Measurements from ENCODE around the gene NSUN7. TPM values are rescaled to one million over a fixed set of nuclear protein-coding genes. Genes with fewer than 3 reads are reported as not detected.

NSUN7 gene
- total and polyA plus RNA-seq, 4 donors, result 0.21 to 4.5 (median 1.3) TPM

DNA sequence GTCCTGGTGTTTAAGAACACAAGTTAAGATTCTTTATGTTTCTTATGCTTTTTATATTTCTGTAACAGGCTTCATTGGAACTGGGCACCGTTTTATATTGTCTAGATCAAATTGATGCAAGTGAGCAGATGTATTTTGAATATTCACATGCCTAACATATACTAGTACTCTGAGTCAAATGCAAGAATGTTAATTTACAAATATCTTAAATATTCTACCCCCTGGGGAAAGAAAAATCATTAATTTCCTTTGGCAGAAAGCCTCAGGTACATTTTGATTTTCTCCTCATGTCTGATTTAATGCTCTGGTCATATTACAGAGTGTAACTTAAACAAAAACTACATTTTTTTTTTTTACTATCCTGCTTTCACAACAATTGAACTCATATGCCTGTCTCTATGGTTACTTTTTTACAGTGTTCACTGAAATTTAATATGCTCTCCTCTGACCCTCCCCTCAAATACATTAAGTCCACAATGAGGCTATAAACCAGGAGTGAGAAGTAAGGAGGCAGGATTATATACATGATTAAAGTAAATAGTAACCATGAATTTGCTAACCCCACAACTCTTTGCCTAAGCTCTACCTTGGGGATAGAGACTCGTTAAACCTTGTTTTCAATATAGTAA lies 2.4 kb upstream of the NSUN7 start (continued):
- TF ChIP-seq, protein P1, sequence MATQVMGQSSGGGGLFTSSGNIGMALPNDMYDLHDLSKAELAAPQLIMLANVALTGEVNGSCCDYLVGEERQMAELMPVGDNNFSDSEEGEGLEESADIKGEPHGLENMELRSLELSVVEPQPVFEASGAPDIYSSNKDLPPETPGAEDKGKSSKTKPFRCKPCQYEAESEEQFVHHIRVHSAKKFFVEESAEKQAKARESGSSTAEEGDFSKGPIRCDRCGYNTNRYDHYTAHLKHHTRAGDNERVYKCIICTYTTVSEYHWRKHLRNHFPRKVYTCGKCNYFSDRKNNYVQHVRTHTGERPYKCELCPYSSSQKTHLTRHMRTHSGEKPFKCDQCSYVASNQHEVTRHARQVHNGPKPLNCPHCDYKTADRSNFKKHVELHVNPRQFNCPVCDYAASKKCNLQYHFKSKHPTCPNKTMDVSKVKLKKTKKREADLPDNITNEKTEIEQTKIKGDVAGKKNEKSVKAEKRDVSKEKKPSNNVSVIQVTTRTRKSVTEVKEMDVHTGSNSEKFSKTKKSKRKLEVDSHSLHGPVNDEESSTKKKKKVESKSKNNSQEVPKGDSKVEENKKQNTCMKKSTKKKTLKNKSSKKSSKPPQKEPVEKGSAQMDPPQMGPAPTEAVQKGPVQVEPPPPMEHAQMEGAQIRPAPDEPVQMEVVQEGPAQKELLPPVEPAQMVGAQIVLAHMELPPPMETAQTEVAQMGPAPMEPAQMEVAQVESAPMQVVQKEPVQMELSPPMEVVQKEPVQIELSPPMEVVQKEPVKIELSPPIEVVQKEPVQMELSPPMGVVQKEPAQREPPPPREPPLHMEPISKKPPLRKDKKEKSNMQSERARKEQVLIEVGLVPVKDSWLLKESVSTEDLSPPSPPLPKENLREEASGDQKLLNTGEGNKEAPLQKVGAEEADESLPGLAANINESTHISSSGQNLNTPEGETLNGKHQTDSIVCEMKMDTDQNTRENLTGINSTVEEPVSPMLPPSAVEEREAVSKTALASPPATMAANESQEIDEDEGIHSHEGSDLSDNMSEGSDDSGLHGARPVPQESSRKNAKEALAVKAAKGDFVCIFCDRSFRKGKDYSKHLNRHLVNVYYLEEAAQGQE (IDR thresholded peaks at IDR 0.05), result no peak
- TF ChIP-seq FOXA1 (IDR thresholded peaks at IDR 0.05) (no peak), HNF4G (IDR thresholded peaks at IDR 0.05) (no peak), YY1 (IDR thresholded peaks at IDR 0.05) (no peak), FOXA2 (IDR thresholded peaks at IDR 0.05) (no peak)
- TF ChIP-seq, protein P2, sequence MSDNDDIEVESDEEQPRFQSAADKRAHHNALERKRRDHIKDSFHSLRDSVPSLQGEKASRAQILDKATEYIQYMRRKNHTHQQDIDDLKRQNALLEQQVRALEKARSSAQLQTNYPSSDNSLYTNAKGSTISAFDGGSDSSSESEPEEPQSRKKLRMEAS (IDR thresholded peaks at IDR 0.05), result no peak

GRCh38 chr4:40750461-40751258 lies 905 bp downstream of the NSUN7 start:
- peaks cover 0 to 7% (median 0%) of the 10 kb centered on the region in 4 donors for H3K27me3 ChIP-seq (ENCODE audit: control insufficient read depth in 4 of 4, insufficient read depth in 4 of 4, low read length in 3 of 4)
- WGBS, result 28% methylated on average over 30 of the region's 30 CpGs
- no peak overlapping the region for H3K27ac ChIP-seq (ENCODE audit: low read depth in 1 of 2, low read length in 2 of 2)
- peak overlapping the region in 2 of 3 donors; percentile 59 to 62 for H3K4me3 ChIP-seq (ENCODE audit: low read depth in 1 of 3, low read length in 3 of 3)
- H3K9me3 ChIP-seq (ENCODE audit: control insufficient read depth in 4 of 4, low read length in 3 of 4), result peaks cover 0 to 3% (median 0%) of the 10 kb centered on the region in 4 donors
- no peaks in the 10 kb centered on the region for H3K36me3 ChIP-seq (ENCODE audit: control insufficient read depth in 4 of 4, insufficient read depth in 3 of 4, low read depth in 1 of 4, low read length in 3 of 4)
- H3K9ac ChIP-seq (ENCODE audit: low read depth in 1 of 2, low read length in 2 of 2), result no peak overlapping the region
- TF ChIP-seq, protein P3, sequence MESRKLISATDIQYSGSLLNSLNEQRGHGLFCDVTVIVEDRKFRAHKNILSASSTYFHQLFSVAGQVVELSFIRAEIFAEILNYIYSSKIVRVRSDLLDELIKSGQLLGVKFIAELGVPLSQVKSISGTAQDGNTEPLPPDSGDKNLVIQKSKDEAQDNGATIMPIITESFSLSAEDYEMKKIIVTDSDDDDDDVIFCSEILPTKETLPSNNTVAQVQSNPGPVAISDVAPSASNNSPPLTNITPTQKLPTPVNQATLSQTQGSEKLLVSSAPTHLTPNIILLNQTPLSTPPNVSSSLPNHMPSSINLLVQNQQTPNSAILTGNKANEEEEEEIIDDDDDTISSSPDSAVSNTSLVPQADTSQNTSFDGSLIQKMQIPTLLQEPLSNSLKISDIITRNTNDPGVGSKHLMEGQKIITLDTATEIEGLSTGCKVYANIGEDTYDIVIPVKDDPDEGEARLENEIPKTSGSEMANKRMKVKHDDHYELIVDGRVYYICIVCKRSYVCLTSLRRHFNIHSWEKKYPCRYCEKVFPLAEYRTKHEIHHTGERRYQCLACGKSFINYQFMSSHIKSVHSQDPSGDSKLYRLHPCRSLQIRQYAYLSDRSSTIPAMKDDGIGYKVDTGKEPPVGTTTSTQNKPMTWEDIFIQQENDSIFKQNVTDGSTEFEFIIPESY (IDR thresholded peaks at IDR 0.05), result no peak
- TF ChIP-seq HNF4G (IDR thresholded peaks at IDR 0.05) (no peak), FOXA2 (IDR thresholded peaks at IDR 0.05) (no peak), RAD21 (IDR thresholded peaks at IDR 0.05) (no peak)
- TF ChIP-seq, protein P1 (IDR thresholded peaks at IDR 0.05), result no peak
- DNase-seq (ENCODE audit: low spot score), result peak; percentile 36
- peaks cover 0 to 9% (median 6%) of the 10 kb centered on the region in 4 donors for H3K4me1 ChIP-seq (ENCODE audit: control insufficient read depth in 4 of 4, insufficient read depth in 4 of 4, low read length in 3 of 4)
